Stimulated activated CD4-positive, alpha-beta T cell treated with anti-CD3 and anti-CD28 coated beads, Interleukin-15, amount 100 ng/mL, for 1 hour (primary cell): ENCODE measurements around the gene RAP1B.
A peak's percentile ranks its signal among the peaks of the same experiment; 100 is the strongest.

ENCODE experiments used
- DNase-seq, 2 donors: peaks; one replicate each; pipeline ENCODE4 v3.0.0-alpha.2; 2020; ENCODE audit warnings: low read depth in 1 of 2, low spot score in 1 of 2

The RAP1B gene

DNA sequence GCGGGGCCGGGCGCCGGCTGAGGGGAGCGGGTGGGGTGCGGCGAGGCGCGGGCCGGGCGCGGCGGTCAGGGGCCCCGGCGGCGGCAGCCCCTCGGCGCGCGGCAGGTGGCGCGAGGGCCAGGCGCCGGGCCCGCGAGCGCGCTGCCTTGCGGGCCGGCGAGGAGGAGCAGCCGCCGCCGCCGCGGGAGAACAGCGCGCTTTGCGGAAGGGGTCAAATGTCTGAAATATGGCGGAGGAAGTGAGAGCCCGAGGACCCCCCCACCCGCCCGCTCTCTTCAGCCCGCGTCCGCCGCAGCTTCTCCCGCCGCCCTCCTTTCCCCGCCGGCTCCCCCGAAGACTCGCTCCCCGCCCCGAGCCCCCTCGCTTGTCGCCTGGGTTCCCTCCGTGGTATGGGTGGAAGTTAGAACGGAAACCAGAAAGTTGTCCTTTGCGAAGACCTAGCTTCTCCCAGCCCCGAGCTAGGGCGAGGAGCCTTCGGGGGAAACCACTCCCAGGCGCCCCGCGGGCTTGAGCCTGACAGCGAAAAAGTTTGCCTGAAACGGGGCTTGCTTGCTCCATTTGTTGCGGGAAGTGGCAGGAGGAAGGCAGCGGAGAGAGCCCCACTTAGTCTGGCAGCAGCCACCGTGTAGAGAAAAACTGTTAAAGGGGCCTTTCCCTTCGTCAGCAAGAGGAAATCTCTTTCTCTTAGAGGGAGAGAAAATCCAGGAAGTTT lies 551 bp downstream of the RAP1B start:
- peak; percentile 8 to 11 for DNase-seq

DNA sequence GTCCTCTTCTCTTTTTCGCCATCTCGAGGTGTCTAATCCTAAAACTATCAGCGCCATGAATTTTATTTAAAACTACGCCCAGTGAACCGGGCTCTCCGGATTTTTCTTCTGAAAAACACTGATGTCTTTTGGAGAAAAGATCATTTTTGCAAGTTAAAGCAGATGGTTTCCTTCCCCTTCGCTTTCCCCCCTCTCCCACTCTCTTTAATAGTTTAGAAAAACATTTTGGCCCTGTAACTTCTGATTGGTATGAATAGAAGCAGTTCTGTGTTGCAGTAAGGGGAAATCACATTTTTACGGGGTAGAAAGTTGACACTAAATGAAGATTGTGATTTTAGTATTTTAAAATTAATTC lies 1.1 kb downstream of the RAP1B start:
- no peak for DNase-seq

DNA sequence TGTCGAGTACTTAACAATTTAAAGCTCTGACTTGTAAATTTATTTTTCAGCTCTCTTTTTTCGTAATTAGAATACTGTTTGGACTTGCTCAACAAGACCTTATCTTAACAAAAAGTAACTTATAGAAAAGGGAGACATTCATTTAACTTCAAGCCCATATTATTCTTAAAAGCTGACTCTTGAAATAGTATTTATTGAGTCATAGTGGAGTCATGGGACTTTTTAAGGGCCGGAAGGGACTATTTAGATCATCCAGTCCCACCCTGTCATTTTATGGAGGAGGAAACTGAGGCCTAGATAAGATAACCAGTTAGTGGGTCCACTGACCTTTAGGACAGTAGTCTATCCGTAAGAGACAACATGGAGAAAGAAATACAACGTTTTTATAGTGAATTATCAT lies 1.5 kb downstream of the RAP1B start:
- no peak for DNase-seq

DNA sequence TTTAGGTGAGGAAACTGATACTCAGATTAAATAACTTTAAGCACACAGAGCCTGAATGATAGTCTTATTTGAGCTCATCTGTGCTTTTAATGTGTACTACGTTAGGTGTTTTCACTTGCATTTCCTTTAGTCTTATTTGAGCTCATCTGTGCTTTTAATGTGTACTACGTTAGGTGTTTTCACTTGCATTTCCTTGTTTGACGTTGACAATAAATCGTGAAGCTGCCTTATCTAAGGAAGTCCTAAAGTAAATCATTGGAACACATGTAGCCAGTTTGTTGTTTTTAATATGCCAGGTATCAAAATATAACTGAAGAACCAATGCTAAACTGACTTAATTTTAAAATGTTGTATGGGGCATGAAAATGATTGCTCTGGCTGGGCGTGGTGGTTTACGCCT lies 2.0 kb downstream of the RAP1B start:
- no peak for DNase-seq

DNA sequence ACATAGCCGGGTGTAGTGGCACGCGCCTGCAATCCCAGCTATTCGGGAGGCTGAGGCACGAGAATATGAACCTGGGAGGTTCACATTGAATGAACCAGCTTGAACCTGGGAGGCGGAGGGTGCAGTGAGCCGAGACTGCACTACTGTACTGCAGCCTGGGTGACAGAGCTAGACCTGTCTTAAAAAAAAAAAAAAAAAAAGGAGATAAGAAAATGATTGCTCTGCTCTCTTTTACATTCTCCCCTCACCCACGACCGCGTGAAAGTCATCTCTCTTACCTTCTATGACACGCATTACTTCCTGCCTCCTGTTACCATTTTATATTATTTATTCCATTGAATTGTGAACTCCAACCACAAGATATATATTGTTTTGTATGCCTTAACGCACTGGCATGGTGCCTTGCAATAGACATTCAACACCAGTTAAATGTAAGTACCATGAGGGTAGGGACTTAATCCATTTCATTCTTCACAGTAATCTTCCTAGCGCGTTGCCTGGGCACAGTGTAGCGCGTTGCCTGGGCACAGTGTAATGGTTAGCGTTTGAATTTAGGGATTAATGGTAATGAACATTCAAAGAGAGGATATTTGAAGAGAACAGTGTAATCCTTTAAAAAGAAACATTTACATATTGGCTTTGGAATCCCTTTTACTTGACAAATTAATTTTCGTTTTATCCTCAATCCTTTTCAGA lies 2.7 kb downstream of the RAP1B start:
- no peak for DNase-seq

DNA sequence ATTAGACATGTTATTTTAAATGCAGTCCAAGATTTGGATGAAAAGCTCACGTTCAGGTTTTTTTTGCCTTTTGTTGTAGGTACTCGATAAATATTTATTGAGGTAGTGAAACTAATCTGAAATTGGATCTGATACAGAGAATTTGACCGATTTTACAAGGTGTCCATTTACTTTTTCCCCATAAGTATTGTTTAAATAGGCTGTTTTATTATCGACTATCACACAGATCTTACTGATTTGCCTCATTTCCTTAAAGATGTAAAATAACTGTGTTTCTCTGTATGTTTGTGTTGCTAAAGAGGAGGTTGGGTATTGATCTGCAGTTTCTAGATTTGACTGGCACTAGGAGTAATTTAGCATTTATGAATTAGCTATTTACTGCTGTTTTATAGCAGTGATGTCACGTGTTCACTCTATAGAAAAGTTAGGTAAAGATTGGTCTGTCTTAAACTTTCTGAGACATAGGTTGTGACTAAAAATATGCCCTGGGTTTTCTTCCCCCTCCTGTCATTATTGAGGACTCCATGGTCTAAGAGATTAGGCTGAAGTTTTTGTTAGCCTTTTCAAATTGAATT lies 3.5 kb downstream of the RAP1B start:
- no peak for DNase-seq

DNA sequence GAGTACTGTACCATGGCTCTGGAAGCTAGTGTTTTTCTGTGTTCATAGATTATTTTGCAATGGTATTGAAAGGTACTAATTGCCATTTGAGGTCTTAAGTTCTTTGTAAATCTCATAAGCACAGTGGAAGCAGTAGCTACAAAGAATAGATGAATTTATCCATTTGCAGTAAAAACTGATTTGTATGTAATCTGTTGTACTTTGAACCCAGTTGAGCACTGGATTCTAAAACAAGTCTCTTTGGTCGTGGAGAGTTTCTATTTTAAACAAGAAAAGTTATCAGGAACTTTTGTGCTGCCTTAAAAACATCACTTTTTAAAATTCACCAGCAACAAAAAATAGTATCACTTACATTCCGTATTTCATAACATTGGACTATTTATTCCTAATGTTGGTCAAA lies 4.1 kb downstream of the RAP1B start:
- no peak for DNase-seq

DNA sequence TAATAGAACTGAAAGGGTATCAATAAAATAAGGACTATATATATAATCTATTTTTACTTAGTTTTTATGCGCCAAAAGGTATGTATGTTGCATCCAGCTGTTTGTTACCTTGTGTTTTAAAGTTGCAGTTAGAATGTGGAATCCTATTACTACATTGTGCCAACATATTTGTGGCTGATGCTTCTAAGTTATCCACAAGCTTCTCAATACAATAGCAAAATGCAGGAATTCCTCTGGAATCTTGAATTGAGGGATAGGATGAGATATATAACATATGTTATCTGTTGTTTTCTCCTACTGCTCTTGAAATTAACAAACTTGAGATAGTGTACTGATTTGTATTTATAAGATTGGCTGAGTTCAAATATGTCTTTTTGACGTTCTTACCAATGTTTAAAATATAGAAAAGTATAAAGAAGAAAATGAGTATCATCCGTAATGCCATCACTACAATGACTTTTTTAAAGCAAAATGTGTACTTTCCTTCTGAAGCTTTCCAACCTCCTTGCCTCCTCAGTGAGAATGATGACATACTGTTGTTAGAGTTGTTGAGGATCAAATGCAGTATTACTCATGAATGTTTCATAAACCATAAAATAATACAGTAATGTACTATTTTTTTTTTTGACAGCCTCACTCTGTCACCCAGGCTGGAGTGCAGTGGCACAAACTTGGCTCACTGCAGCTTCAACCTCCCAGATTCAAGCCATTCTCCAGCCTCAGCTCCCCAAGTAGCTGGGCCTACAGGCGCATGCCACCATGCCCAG lies 6.6 kb downstream of the RAP1B start:
- no peak for DNase-seq

DNA sequence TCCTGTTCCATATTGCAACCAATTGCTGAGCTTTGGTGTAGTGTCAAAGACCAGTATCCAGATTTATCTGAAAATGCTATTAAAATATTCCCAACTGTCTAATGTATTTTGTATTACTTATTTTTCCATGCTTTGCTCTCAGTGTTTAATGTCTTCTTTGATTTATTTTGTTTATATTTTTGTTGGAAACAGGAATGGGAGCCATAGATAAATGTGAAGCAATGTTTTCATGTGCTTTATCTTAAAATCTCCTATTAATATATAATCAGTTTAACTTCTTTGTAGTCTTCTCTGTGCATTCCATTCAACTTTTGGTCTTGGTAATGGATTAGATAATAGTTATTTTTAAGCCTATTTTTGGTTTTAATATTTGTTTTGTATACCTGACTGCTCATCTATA lies 8.8 kb downstream of the RAP1B start:
- no peak for DNase-seq

DNA sequence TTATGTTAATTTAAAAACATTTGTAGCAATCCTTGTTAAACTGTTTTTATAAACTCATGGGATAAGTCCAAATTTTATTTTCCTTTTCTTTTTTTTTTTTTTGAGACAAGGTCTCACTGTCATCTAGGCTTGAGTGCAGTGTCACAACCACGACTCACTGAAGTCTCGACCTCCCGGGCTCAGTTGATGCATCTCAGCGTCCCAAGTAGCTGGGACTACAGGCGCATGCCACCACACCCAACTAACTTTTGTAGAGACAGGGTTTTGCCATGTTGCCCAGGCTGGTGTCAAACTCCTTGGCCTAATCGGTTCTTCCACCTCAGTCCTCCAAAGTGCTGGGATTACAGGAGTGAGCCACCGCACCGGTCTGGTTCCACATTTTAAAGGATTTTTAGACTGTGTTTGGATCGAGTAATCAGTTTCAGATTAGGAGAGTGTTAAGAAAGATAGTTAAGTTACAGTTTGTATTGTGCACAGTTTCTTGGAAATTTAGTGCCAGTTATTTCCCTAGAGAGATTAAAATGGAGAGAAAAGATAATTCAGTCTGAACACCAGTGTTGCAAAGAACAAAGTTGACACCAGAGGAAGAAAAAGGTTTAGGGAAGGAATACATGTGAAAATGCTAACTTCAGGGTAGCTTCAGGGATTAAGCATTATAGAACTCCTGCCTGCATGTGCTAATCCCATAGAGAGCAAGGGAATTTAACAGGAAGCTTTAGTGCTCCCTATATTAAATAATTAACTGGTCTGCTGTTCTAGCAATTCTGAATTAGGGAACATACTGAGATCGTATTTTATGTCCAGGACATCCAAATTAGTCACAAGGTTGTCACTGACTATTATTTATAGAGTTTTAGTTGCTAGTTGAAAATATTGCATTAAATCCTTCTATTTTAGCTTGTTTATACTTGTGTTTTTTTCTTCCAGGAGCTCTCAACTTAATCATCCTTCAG lies 10.1 kb downstream of the RAP1B start:
- DNase-seq = no peak

DNA sequence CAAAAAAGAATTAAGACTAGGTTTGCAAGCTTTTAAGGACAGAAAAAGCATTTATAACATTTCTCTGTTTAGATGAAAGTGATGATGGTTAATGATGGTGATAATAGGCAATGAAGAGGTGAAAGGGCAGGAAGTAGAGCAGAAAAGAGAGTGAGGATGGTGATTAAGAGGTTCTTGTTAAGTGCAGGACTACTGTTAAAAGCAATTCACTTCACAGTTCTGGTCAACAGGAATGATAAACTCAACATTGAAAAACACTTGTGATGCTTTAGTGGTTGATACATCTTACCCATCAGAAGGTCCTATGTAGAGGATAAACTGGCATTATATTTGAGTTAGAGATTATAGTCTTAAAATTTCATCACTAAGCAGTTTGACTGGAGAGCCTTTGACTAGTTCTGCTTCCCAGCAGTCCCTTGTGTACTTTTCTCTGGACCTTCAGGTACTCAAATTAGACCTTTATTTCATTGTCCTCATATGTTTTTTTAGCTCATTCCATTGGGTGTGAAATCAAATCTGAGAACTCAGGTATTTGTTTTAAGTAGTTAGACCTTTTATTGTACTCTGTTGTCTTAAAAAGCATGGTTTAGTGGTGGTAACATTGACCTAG lies 10.9 kb downstream of the RAP1B start:
- no peak for DNase-seq

DNA sequence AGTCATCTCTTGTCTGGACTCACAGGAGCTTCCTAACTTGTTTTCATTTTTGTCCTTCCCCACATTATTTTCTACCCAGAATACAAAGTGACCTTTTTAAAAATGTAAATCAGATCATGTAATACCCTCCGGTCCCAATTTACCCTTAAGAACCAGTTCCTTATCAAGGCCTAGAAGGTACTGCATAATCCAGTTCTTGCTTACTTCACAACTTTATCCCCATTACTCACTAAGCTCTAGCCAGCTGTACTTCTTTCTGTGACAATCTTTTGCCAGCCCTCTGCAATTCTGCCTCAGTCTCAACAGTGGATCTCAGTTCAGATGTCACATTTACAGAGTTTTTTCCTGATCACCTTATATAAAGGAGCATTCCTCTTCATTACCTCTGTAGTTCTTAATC lies 11.6 kb downstream of the RAP1B start:
- no peak for DNase-seq

DNA sequence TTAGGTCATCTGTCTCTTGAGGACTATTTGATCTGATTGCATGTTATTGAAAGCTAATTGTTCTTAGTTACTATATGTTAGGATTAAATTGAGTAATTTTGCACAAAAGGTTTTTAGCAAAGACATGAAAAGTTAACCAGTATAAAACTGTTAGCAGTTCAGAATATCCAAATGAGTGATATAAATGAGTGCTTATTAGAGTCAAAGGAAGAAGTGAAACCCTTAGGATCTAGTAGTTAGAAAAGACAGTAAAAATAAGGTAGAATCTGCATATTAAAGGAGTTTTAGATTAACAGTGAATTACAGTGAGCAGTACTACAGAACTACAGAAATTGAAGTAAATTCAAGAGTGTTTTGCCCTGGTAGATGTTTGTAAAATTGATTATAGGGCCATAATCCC lies 12.4 kb downstream of the RAP1B start:
- DNase-seq = no peak

DNA sequence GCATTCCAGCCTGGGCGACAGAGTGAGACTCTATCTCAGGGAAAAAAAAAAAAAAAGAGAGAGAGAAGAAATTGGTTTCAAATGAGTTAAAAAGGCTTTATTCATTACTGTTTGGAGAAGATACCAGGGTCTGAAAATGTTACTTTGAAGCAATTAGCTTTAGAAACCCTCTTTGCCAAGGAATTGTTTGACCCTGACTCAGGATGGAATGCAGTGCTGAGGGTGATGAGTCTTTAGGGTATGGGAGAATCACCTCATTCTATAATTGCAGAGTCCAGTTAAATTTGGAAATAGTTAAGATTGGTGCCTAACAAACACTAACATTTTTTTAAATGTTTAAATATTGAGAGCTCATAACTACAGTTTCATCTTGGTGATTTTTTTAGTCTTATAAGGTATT lies 13.3 kb downstream of the RAP1B start:
- DNase-seq = no peak

DNA sequence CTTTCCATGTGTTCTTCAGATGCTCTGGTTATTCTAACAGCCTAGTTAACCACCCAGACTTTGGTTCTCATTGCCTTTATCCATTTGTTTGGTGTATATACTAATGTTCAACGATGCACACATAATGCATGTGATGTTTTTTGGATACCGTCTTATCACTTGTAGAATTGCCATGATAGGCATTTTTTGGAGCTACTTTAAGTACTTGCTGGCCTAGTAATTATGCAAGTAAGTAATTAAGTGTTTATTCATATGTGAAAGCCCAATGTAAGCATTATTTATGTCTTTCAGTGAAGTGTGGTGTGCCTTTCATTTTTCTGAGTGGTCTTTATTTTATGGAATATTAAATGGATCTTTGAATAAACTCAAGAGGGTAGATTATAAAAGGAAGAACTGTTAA lies 14.2 kb downstream of the RAP1B start:
- no peak for DNase-seq

DNA sequence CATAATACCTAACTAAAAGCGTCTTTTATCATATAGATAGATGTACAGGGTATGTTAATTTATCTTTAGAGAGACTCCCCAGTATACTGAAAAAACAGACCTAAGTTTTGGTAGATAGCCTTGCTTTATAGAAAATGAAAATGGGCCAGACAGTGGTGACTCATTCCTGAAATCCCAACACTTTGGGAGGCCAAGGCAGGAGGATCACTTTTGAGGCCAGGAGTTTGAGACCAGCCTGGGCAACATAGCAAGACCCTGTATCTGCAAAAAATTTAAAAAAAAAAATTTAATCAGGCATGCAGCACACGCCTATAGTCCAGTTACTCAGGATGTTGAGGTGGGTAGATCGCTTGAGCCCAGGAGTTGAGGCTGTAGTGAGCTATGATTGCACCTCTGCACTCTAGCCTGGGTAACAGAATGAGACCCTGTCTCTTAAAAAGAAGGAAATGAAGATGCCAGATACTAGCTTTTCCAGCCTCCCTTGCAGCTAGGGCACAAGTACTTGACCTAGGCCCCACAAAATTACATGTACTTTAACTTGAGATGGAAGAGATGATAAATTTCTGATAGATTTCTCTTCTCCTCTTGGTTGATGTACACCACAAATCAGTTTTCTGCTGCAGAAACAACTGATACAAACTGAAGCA lies 17.1 kb downstream of the RAP1B start:
- DNase-seq = no peak

DNA sequence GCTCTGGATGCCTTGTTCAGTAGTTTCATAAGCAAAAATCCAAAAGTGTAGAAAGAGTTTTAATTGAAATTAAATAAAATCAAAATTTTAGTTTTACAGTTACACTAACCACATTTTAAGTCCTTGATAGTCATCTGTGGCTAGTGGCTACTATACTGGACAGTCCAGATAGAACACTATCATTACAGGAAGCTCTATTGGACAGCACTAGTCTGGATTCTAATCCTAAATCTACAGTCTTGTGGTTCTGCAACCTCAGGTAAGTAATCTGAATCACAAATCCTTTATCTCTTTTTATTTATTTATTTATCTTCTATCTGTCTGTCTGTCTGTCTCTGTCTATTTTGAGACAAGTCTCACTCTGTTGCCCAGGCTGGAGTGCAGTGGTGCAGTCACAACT lies 18.0 kb downstream of the RAP1B start:
- DNase-seq = no peak

DNA sequence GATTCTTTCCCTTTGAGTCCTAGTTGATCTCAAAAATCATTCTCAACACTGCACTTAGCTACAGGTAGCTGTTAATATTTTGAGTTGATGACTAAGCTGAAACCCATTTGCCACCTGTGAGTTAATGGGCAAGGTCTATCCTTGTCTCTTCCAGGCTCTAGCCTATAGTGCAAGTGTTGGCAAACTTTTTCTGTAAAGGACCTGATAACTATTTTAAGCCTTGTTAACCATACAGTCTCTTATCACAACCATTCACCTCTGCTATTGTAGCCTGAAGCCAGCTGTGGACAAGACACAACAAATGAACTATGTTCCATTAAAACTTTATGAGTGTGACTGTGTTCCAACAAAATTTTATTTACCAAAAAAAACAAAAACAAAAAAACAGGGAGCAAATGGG lies 19.4 kb downstream of the RAP1B start:
- no peak for DNase-seq

DNA sequence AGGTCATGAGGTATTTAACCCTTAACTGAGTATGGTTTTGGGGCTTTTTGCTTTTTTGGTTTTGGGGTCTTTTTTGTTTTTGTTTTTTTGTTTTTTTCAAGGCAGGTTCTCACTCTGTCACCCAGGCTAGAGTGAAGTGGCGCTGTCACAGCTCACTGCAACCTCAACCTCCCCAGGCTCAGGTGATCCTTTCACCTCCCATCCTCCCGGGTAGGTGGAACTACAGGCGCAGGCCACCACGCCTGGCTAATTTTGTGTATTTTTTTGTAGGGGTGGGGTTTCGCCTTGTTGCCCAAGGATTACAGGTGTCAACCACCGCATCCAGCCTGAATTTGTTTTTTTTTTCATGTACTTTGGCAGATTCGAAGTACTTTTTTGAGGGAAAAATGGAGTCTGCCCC lies 19.9 kb downstream of the RAP1B start:
- no peak for DNase-seq

DNA sequence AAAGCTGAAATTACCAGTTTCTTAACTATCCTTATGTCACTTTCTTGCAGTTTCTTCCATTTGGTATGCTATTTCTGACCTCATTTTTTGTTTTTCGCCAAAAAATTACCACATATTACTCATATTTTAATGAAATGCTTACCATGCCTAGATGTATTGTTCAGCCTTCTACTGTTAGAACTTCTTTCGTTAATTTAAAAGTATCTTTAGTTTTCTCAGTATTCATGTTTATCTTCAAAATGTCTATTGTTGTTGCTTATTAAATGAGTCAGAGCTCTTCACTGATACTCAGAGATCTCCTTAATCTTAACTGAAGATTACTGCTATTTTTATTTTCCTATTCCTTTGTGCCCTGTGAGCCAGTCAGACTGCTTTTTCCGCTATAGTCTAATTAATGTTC lies 20.5 kb downstream of the RAP1B start:
- no peak for DNase-seq
